HG03469 (cell line): ENCODE measurements around the gene SLC24A3.

Experiments
- ATAC-seq: cut with Tn5 transposase; IDR thresholded peaks from one replicate; pipeline ENCODE4 v1.9.1; 2021; ENCODE audit warnings: mild to moderate bottlenecking, moderate library complexity, moderate number of reproducible peaks; ENCODE audit not compliant: unreplicated experiment

SLC24A3 gene

DNA sequence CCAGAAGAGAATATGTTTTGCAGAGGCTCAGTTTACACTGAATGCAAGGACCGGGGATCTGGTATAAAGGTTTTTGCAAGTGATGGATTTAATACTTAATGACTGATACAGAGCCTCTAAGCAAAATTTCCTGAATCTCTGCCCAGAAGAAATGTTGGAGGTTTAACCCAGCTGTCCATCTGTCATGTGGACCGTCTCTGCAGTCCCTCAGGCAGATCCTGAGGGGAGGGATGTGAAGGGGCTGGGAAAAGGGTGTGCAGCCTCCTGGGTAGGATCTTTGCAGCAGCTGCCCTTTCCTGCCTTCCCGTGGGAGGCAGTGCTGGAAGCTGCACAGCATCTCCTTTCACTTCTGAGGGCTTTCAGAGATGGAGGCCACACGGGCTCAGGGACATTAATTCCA is 207.0 kb downstream of the SLC24A3 start:
- ATAC-seq = no peak

DNA sequence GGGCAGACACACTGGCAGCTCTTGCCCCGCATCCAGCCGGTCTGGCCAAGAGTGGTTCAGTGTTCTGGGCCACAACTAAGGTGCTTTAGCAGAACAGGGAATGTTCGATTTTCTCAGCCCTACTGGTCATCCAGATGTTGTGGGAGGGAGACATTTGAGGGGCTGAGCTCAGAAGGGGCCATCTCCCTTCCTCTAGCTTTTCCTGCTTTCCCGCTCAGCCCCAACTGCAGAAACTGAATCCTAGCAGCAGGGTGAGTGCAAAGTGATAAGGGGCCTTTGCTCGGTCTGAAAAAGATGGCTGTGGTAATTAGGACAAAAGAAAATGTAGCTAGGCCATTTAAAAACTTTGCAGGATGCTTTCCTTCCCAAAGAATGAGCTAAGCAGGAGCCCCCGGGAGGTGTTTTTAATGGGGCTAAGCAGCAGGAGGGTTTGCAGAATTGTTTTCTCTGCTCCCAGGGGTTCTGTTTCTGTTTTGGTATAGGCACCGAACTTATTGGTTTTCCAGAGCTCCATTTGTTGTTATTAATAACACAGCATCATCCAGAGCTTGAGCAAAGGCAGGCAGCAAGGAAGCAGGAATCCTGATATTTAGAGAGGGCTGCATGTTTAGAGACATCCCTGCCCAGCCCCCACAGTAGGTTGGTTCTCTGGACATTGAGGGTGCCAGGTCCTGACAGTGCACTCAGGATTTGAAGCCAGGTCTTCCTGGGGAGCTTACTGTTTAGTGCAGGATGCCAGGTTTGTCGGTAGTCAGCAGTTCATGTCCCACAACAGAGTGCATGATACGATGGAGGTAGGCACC is 210.9 kb downstream of the SLC24A3 start:
- ATAC-seq = no peak

DNA sequence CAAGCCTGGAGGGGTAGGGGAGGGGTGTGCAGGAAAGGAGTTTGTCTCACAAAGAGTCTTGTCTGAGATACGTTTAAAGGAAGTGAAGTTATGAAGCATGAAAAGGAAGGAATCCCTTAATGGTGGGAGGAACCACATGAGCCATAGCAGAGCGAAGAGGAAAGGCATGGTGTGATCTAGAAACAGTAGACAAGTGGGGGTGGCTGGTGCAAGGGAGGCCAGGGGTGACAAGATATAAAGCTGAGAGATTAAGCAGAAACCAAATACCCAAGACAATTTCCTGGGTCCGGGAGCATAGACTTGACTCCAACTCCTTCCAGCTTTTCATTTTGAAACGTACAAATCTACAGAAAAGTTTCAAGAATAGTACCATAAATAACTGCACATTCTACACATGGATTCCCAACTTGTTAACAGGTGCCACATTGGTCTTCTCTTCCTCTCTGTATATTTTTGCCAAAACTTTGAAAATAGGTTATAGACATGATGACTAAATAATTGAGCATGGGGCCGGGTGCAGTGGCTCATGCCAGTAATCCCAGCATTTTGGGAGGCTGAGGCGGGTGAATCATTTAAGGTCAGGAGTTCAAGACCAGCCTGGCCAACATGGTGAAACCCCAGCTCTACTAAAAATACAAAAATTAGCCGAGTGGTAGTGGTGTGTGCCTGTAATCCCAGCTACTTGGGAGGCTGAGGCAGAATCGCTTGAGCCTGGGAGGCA is 211.6 kb downstream of the SLC24A3 start:
- no peak for ATAC-seq

DNA sequence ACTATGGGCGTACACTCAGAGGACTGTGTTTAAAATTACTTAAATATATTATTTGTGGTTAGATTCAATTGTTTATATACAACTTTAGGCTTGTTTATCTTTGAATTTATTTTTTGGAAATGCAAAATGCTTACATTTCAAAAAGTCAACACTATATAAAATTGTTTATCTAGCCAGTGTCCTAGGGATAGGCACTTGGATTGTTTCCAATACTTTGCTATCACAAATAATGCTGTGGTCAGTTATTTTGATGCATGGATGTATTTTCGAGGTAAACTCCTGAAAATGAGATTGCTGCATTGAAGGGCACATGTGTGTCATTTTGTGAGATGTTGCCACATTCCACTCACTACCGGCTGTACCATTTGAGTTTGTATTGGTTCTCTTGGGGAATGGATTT is 213.9 kb downstream of the SLC24A3 start:
- no peak for ATAC-seq

DNA sequence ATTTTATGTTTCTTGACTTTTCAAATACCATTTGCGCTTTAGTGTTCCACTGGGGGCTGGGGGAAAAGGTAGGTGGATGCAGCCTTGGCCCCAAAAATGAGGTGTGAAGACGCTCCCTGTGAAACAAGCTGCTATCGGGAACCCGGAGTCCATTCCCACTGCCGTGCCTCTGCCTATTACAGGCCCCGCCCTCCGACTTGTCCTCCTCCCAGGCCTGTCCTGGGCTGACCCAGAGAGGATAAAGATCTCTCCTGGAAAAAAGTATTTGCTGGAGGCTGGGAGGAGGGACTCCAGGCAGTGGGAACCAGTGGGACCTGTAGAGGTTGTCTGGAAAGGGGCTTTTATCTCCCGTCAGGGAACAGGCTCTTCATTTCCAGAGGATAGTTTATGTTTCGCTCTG is 215.0 kb downstream of the SLC24A3 start:
- ATAC-seq = no peak

DNA sequence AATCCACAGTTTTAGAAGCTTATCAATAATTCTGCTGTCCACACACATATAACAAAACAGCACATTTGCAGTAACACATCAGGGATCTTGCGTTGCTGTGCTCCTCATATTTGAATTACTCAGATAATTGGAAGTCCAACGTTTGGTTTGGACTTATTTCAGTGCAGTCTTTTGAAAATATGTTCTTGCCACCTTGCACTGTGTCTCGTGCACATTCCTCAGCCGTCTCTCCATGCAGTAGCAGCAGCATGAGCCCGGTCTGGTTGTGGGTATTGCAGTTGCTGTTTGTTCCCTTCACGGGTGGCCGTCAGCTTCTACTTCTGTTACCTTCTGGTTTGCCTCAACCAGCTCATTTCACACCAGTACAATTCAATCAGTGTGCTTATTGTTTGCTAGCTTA is 215.5 kb downstream of the SLC24A3 start:
- ATAC-seq = no peak

DNA sequence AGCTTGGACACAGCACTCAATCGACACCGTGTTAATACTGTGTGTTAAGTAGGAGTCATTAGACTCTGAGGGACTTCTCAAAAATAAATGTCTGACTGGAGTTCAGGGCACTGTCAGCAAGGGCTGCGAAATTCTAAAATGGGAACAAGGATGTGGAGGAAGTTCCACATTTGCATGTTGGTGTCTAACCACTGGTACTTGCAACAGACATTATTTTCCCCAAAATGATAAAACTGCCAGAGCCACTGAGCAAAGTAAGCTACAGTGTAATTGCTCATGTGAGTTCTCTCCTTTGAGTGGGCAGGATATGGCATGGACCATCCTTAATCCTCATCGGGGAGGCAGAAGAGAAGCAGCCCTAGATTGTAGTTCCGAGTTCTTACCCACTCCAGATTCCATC is 215.9 kb downstream of the SLC24A3 start:
- no peak for ATAC-seq

DNA sequence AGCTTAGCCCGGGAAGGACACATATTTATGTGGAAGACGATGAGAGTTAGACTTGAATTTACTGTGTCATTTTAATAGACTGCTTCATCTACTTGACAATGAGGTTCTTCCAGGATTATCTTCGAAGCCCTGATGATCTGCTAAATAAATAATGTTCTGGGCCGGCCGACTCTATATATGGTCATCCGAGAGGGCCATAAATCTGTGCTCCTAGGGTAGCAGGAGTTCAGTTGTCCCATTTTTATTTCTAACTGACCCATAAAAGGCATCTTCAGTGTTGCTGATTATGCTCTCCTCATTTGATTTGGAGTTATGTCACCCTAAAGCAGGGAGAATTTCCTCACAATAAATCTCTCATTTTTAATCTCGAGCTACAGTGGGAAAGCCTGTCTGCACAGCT is 217.1 kb downstream of the SLC24A3 start:
- no peak for ATAC-seq

DNA sequence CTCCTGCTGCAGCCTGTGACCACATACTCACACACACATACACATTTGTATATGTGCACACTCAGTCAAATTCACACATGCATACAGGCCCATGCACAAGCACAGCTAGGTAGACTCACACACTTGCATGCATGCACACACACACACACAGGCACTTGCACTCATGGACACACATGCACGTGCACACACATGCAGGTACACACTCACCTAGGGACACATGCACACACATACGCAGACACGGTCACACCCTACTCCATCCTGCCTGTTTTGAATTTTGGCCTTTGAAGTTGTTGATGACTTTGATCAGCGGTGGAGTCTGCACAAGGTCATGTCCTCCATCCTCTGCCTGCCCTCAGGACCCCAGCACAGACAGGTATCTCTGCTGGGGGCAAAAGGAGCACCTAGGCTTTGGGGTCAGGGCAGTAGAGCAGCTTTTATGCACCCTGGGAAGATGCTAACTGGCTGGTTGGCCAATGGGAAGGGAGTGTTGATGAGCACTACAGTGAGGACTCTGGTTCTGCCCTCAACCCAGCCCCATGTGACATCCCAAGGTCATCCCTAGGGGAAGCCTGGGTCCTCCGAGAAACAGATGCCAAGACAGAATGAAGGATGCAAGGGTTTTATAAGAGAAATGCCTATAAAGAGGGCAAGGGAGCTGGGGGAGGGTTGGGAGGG is 218.3 kb downstream of the SLC24A3 start:
- ATAC-seq = no peak

DNA sequence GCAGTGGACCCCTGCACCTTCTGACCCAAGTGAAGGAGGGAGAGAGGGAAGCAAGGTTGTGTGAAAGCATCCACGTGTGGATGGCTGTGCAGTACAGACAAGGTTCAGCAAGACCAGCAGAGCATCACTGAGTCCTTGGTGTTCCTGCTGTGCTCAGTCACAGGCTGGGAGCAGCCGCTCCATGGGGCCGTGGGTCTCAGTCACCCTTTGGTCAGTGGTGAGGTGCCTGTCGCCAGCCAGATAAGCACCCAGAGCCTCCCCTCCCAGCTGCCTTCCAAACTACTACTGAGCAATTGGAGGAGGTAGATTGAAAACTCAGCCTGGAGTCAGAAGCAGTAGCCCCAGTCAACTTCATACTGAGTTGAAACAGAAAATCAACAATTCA is 218.9 kb downstream of the SLC24A3 start:
- no peak for ATAC-seq

DNA sequence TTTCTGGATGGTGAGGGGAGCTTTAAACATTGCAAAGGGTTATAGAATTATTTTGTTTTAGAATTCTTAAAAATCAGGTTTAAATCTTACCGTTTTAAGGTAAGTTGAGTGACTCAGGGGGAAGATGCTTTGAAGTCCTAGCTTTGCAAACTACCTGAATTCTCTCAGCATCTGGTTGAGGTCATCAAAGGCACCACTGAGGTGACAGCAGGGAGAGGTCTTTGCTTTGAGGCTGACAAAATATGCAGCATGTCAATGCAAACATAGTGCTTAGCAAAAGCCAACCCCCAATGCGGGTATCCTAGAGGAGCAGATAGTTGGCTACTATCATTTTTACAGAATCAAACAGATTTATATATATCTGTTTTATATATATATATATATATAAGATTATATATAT is 219.5 kb downstream of the SLC24A3 start:
- ATAC-seq = no peak

DNA sequence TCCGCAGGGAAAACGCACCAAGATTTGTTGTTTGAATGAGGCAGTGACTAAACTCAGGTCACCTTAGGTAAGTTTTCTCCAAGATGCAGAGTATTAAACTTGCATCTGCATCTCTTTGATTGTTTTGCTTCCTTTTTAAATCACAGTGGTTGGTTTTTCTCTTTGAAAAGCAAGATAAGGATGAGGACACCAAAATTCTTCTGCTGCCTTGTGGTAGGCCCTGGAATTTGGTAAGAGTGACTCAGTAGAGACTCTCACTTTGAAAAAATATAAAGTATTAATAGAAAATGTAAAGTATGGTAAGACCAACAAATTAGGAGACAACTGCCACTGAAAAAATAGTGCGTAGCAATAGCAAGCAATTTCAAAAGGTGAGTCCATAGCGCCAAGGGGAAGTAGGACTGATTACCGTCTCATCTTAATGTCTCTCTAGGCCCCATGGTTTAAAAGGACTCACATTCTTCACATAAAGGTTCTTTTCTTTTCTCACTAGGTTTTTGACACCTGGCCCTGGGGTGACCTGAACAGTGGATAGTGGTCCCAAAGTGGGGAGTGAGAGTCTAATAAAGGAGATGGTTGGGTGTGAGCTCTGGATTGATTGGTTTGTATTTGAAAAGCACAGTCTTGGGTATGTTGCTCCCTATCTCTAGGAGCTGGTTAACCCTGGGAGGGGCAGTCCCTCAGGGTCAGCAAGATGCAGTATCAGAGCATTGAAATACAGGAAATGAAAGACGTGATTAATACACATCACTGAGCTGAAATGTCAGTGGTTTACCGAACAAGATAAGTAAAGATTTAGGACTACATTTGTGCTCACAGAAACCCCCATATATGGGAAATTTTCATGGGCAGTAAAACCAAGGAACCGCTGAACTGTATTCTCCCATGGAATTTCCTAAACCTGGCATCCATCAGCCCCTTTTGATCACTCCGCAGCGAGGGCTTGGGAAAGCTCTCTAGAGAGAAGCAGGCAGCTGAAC is 221.2 kb downstream of the SLC24A3 start:
- no peak for ATAC-seq

DNA sequence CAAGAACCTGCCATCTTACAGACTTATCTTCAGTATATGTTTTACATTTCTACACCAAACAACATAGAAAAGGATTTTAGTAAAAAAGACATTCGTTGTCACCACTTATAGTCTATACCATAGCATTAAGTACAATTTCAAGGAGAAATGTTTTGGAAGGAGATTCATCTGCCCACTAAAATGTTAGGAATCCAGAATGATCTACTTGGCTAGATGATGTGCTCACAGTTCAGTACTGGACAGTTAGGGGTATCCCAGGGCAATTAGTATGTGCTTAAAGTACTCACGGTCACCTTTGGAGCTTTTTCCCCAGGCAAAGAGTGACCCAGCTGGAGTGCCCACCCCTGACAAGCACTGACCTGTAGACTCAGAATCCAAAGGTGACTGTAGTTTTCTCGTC is 222.9 kb downstream of the SLC24A3 start:
- ATAC-seq = no peak

DNA sequence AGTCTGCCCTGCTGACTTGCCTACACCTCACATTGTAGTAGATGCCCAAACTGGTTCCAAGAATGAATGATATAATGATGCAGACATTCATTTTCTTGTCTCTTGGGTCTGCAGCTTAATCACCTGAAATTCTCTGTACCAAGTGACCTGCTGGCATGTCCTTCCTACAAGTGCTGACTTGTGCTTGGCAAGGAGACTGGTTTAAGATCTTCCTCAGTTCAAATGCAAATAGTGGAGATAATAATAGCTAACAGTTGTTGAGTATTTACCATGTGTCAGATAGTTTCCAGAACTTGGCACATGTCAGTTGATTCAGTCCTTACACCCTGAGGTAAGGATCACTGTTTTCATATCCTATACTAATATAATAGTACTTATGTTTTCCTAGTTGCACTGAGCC is 223.4 kb downstream of the SLC24A3 start:
- no peak for ATAC-seq

DNA sequence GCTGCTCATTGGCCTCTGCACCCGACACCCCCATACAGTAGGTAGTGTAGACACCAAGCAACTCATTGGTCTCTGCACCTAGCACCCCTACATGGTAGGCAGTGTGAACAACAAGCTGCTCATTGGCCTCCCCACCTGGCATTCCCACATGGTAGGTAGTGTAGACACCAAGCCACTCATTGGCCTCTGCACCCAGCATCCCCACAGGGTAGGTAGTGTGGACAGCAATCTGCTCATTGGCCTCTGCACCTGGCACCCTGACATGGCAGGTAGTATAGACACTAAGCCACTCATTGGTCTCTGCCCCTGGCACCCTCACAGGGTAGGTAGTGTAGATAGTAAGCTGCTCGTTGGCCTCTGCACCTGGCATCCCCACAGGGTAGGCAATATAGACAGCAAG is 226.0 kb downstream of the SLC24A3 start:
- no peak for ATAC-seq

DNA sequence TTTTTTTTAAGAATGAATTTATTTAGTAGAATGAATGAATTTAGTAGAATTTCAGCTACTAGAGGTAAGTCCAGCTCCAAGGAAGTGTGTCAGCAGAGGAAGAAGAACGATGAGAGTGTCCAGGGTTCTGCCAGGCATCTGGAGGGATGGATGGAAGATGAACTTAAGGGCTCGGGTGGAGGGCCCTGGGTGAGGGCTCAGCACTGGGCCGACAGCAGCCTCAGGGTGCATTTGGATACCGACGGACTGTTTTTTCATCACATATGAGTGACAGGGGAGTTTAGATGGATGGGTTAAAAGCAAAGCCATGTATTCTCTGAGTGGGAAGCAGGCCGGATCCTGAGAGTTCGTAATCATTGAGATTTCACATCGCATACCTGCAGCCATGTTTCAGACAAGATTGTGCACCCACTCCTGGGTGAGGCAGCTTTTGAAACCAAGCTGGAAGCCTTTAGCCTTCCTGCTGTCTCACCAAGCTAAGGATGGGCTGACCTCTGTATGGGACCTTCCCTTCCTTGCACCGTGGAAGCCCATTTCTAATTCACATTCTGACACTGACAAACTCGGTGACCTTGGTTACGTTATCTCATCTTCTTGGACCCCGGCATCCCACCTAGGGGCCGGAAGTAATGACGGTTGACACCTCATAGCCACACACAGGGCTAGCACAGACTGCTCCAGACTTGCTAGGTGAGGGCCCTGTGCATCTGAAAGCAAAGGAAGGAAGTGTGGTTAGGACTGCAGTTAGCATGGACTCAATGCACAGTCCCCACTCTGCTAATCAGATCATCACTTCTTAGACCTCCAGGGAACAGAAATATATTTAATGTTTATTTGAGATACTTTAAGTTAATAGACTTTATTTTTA is 228.5 kb downstream of the SLC24A3 start:
- no peak for ATAC-seq

DNA sequence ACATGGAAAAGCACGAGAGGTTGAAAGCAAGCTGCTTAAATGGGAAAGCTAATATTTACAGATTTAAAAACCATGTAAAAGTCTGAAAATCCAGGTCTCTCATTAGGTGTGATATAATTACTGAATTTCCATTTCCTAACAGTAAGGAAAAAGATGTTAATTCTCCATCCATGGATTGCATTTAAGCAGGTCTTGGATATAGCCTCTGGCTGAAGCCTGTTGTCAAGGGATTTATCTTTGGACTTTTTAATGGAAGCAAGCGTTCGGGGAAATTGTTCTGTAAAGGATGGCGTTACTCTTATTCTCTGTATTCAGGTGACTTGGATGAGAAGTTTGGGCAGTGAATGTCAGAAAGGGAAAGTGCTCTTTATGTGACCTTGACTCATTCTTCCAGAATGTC is 233.8 kb downstream of the SLC24A3 start:
- no peak for ATAC-seq

DNA sequence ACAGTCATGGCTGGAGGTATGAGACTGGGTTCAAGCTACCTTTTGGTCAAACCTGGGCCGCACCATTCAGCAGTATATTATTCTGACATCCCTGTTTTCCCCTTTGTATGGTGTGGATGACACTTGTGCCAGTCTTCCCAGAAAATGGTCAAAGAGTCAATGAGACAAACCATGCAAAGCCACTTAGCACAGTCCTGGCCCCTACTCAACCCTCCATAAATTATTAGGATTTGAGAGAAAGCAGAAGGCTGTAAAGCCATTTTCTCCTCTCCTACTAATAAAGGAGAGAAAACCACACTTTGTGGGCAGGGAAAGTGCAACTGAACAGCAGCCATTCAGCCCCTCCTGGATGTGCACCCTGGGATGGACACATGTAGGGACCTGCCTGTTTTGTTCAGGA is 236.2 kb downstream of the SLC24A3 start:
- no peak for ATAC-seq

DNA sequence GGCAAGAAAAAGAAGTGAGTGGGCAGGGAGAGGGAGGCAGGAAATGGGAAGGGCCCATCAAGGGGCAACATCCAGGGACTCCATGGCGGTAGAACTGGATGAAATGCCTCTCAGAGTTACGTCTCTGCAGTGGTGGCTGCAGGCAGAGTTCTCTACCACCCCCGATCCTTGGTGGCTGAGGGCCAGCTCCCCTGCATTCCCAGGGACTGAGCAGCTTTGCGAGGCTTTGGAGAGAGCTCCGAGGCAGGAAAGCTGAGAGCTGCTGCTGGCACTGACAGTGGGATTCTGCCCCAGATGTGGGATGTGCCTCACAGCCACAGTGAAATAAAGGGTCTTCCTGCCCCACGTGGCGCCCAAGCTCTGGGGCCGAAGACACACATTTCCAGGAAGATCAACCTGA is 236.6 kb downstream of the SLC24A3 start:
- ATAC-seq = no peak
